Measurements from ENCODE around the gene THSD4.

THSD4 gene

GRCh38 chr15:71679793-71680353, 564.6 kb downstream of the THSD4 start:
- no peak for DNase-seq
- Histone ChIP-seq H3K9me3 (ENCODE audit: severe bottlenecking) (no peaks in the 10 kb centered on the region), H3K36me3 (no peaks in the 10 kb centered on the region), H3K27me3 (ENCODE audit: insufficient read depth, low read depth, severe bottlenecking) (no peaks in the 10 kb centered on the region), H3K4me3 (ENCODE audit: low read depth, low read length) (no peak overlapping the region), H3K27ac (no peak overlapping the region)
- no peak for TF ChIP-seq CTCF (IDR thresholded peaks at IDR 0.05; ENCODE audit: low read depth, low read length)

GRCh38 chr15:71682001-71682400, 566.7 kb downstream of the THSD4 start:
- Histone ChIP-seq H3K9me3 (ENCODE audit: severe bottlenecking) (no peaks in the 10 kb centered on the region), H3K27ac (no peak overlapping the region), H3K27me3 (ENCODE audit: insufficient read depth, low read depth, severe bottlenecking) (no peaks in the 10 kb centered on the region), H3K4me3 (ENCODE audit: low read depth, low read length) (no peak overlapping the region), H3K36me3 (no peaks in the 10 kb centered on the region)
- TF ChIP-seq CTCF (IDR thresholded peaks at IDR 0.05; ENCODE audit: low read depth, low read length): no peak
- DNase-seq: no peak

- no peaks in the 10 kb centered on the region for H3K27me3 ChIP-seq (ENCODE audit: insufficient read depth, low read depth, severe bottlenecking)
- H3K9me3 ChIP-seq (ENCODE audit: severe bottlenecking): no peaks in the 10 kb centered on the region
- no peak for DNase-seq
- TF ChIP-seq CTCF (IDR thresholded peaks at IDR 0.05; ENCODE audit: low read depth, low read length): no peak
- no peak overlapping the region for H3K27ac ChIP-seq
- H3K36me3 ChIP-seq: no peaks in the 10 kb centered on the region
- H3K4me3 ChIP-seq (ENCODE audit: low read depth, low read length): no peak overlapping the region
Observed at GRCh38 chr15:71683411-71684274, 568.4 kb downstream of the THSD4 start.

- no peak for DNase-seq
- Histone ChIP-seq H3K9me3 (ENCODE audit: severe bottlenecking) (no peaks in the 10 kb centered on the region), H3K36me3 (no peaks in the 10 kb centered on the region), H3K27me3 (ENCODE audit: insufficient read depth, low read depth, severe bottlenecking) (no peaks in the 10 kb centered on the region), H3K27ac (no peak overlapping the region), H3K4me3 (ENCODE audit: low read depth, low read length) (no peak overlapping the region)
- no peak for TF ChIP-seq CTCF (IDR thresholded peaks at IDR 0.05; ENCODE audit: low read depth, low read length)
Observed at GRCh38 chr15:71685420-71685993, 570.2 kb downstream of the THSD4 start.

GRCh38 chr15:71686221-71687050, 571.2 kb downstream of the THSD4 start:
- TF ChIP-seq CTCF (IDR thresholded peaks at IDR 0.05; ENCODE audit: low read depth, low read length): no peak
- Histone ChIP-seq H3K27ac (no peak overlapping the region), H3K4me3 (ENCODE audit: low read depth, low read length) (no peak overlapping the region), H3K27me3 (ENCODE audit: insufficient read depth, low read depth, severe bottlenecking) (no peaks in the 10 kb centered on the region), H3K9me3 (ENCODE audit: severe bottlenecking) (no peaks in the 10 kb centered on the region), H3K36me3 (no peaks in the 10 kb centered on the region)
- no peak for DNase-seq
